HUES6 (cell line): ENCODE results near the gene USP24.

ENCODE experiments used
- H3K27ac ChIP-seq: 2 replicates; pipeline ENCODE4 v1.7.0; 2013; ENCODE audit warnings: low read depth, mild to moderate bottlenecking, low read length, inconsistent platforms
- H3K27me3 ChIP-seq: 2 replicates; pipeline ENCODE4 v1.6.1; 2013; ENCODE audit warnings: low read length; ENCODE audit not compliant: control insufficient read depth, insufficient read depth
- H3K36me3 ChIP-seq: 2 replicates; pipeline ENCODE4 v1.6.1; 2013; ENCODE audit warnings: low read length; ENCODE audit not compliant: control insufficient read depth, insufficient read depth
- H3K4me1 ChIP-seq: 2 replicates; pipeline ENCODE4 v1.6.1; 2013; ENCODE audit warnings: low read length; ENCODE audit not compliant: control insufficient read depth, insufficient read depth
- H3K4me3 ChIP-seq: 2 replicates; pipeline ENCODE4 v1.5.1; 2013; ENCODE audit warnings: low read depth, low read length
- H3K9ac ChIP-seq: one replicate; pipeline ENCODE4 v1.6.1; 2013; ENCODE audit warnings: mild to moderate bottlenecking, low read length
- H3K9me3 ChIP-seq: 2 replicates; pipeline ENCODE4 v1.6.1; 2013; ENCODE audit warnings: low read depth, low read length; ENCODE audit not compliant: control insufficient read depth, insufficient read depth

Gene USP24

GRCh38 chr1:55068638-55069037 lies 146.5 kb downstream of the USP24 start:
- Histone ChIP-seq H3K27me3 (no peaks in the 10 kb centered on the region), H3K9ac (no peak overlapping the region), H3K36me3 (peaks cover 97% of the 10 kb centered on the region), H3K27ac (no peak overlapping the region), H3K4me3 (no peak overlapping the region), H3K4me1 (no peaks in the 10 kb centered on the region; the same call in 1 of the 2 replicates), H3K9me3 (no peaks in the 10 kb centered on the region)

- H3K9ac ChIP-seq, result no peak overlapping the region
- no peak overlapping the region for H3K4me3 ChIP-seq
- H3K27ac ChIP-seq, result no peak overlapping the region
- peaks cover 97% of the 10 kb centered on the region for H3K36me3 ChIP-seq
- H3K27me3 ChIP-seq, result no peaks in the 10 kb centered on the region
- H3K9me3 ChIP-seq, result no peaks in the 10 kb centered on the region
- no peaks in the 10 kb centered on the region; the same call in 1 of the 2 replicates for H3K4me1 ChIP-seq
These were observed 147.2 kb downstream of the USP24 start for GRCh38 chr1:55067914-55068313.

- Histone ChIP-seq H3K9me3 (no peaks in the 10 kb centered on the region), H3K36me3 (peaks cover 97% of the 10 kb centered on the region), H3K27me3 (no peaks in the 10 kb centered on the region), H3K27ac (no peak overlapping the region), H3K4me3 (no peak overlapping the region), H3K9ac (no peak overlapping the region), H3K4me1 (no peaks in the 10 kb centered on the region; the same call in 1 of the 2 replicates)
These were observed 148.0 kb downstream of the USP24 start for GRCh38 chr1:55067022-55067778.

GRCh38 chr1:55065648-55066047 lies 149.5 kb downstream of the USP24 start:
- no peaks in the 10 kb centered on the region for H3K4me1 ChIP-seq
- no peaks in the 10 kb centered on the region for H3K9me3 ChIP-seq
- H3K4me3 ChIP-seq, result no peak overlapping the region
- peaks cover 96% of the 10 kb centered on the region for H3K36me3 ChIP-seq
- no peaks in the 10 kb centered on the region for H3K27me3 ChIP-seq
- H3K27ac ChIP-seq, result no peak overlapping the region
- H3K9ac ChIP-seq, result no peak overlapping the region

GRCh38 chr1:55064861-55065263 lies 150.3 kb downstream of the USP24 start:
- Histone ChIP-seq H3K27ac (no peak overlapping the region), H3K4me3 (no peak overlapping the region), H3K9me3 (no peaks in the 10 kb centered on the region), H3K9ac (no peak overlapping the region), H3K27me3 (no peaks in the 10 kb centered on the region), H3K4me1 (no peaks in the 10 kb centered on the region), H3K36me3 (peaks cover 96% of the 10 kb centered on the region)

GRCh38 chr1:55064071-55064581 lies 151.0 kb downstream of the USP24 start:
- Histone ChIP-seq H3K27ac (no peak overlapping the region), H3K36me3 (peaks cover 97% of the 10 kb centered on the region), H3K4me3 (no peak overlapping the region), H3K9me3 (no peaks in the 10 kb centered on the region), H3K27me3 (no peaks in the 10 kb centered on the region), H3K4me1 (no peaks in the 10 kb centered on the region), H3K9ac (no peak overlapping the region)

- Histone ChIP-seq H3K4me1 (no peaks in the 10 kb centered on the region), H3K27ac (no peak overlapping the region), H3K36me3 (peaks cover 97% of the 10 kb centered on the region), H3K27me3 (no peaks in the 10 kb centered on the region), H3K4me3 (no peak overlapping the region), H3K9me3 (no peaks in the 10 kb centered on the region), H3K9ac (no peak overlapping the region)
These were observed 151.6 kb downstream of the USP24 start for GRCh38 chr1:55063577-55063942.

- no peaks in the 10 kb centered on the region for H3K4me1 ChIP-seq
- H3K9ac ChIP-seq, result no peak overlapping the region
- H3K9me3 ChIP-seq, result no peaks in the 10 kb centered on the region
- no peak overlapping the region for H3K4me3 ChIP-seq
- H3K36me3 ChIP-seq, result peaks cover 97% of the 10 kb centered on the region
- no peak overlapping the region for H3K27ac ChIP-seq
- H3K27me3 ChIP-seq, result no peaks in the 10 kb centered on the region
These were observed 152.2 kb downstream of the USP24 start for GRCh38 chr1:55062801-55063576.

- H3K27ac ChIP-seq, result no peak overlapping the region
These were observed 153.3 kb downstream of the USP24 start for GRCh38 chr1:55061706-55062321.

GRCh38 chr1:55061000-55061705 lies 154.0 kb downstream of the USP24 start:
- Histone ChIP-seq H3K27ac (no peak overlapping the region), H3K36me3 (peaks cover 98% of the 10 kb centered on the region), H3K4me1 (no peaks in the 10 kb centered on the region), H3K27me3 (no peaks in the 10 kb centered on the region), H3K9me3 (no peaks in the 10 kb centered on the region), H3K4me3 (no peak overlapping the region), H3K9ac (no peak overlapping the region)

More at GRCh38 chr1:55061706-55062321, 153.3 kb downstream of the USP24 start:
- Histone ChIP-seq H3K9ac (no peak overlapping the region), H3K4me3 (no peak overlapping the region), H3K9me3 (no peaks in the 10 kb centered on the region), H3K27me3 (no peaks in the 10 kb centered on the region), H3K36me3 (peaks cover 97% of the 10 kb centered on the region), H3K4me1 (no peaks in the 10 kb centered on the region)
